Anterior cingulate cortex (tissue), 58 donors: ENCODE measurements around the gene ST3GAL4.

Experiments used
- DNase-seq, 58 donors: peaks; one replicate each; lab custom pipeline; 2025; lab: John Stamatoyannopoulos, UW

ST3GAL4 gene

DNA sequence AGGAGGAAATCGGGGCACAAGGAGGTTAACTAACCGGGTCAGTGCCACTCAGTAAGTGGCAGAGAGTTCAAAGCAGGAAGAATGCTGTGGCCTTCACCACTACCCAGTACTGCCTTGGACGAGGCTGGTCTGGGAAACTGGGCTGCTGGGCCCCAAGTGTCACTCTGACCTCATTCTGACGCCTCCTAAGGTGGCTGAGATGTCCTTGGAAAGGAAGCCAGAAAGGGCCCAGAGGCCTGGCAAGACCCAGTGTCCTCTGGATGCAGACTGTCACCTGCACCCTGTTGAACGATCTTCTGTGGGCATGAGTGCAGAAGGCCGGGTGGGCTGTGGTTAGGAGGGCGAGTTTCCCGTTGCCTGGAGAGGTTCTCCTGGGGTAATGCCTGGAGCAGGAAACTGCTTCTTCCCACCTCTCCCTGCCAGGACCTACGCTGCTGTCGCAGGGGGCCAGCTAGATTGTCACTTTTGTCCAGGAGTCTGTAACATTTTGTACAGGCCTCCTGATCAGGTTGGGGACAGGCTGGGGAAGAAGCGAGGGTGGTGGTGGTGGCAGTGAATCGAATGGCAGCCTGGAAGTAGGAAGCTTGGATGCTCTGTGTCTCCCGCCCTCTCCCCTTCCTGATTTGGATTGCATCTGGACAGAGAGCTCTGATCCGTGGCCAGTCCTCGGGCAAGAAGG lies 105.1 kb downstream of the ST3GAL4 start:
- no peak for DNase-seq

DNA sequence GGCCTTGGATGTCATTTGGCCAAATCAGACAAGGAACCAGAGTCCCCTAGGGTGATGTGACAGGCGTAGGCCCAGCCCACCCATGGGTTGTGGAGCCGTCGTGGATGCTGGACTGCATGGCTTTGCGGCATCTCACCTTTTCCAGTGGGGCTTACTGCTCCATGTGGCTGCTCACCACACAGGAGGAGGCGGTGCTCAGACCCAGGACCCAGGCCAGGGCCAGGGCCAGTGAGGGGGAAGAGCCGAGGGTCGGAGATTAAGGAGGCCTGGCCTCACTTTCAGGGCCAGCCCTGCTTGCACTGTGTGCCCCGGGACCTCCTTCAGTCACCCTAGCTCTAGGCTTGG lies 105.6 kb downstream of the ST3GAL4 start:
- DNase-seq: no peak

DNA sequence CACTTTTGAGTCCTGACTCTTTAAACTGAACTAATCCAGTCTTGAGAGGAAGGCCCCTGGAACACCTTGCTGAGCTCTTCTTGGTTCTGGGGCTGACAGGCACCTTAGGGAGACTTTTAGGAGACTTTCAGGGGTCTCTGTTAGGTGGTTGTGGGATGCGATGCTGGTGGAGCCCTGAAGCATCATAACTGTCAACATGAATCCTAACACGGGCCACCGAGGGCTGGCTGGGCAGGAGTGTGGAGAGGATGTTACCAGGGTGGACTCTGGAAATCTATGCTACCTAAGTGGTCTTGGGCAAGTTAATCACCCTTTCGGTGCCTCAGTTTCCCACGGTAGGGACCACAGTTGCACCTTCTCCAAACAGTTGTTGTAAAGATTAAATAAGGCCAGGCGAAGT lies 106.5 kb downstream of the ST3GAL4 start:
- DNase-seq: no peak

DNA sequence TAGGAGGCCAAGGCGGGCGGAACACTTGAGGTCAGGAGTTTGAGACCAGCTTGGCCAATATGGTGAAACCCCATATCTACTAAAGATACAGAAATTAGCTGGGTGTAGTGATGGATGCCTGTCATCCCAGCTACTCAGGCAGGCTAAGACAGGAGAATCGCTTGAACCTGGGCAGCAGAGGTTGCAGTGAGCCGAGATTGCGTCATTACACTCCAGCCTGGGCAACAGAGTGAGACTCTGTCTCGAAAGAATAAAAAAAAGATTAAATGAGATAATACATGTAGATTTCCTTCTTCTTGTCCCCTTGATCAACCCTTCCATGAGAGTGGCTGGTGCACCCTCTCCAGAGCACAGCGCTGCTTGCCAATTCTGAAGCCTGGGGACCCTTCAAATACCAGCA lies 106.9 kb downstream of the ST3GAL4 start:
- DNase-seq: no peak
